Prostate gland (tissue), 2 donors: ENCODE results near the gene RNASE9.

Experiments
- POLR2A ChIP-seq: fragments of 450-650 bp; IDR thresholded peaks from one replicate; pipeline ENCODE4 v1.6.1; 2016; ENCODE audit warnings: antibody characterized with exemption, mild to moderate bottlenecking
- TF ChIP-seq, protein P1 (sequence below), 4 experiments: fragments of 200-600 bp in 2 of 4; fragments of 450-650 bp in 2 of 4; sonication (generic) in 2 of 4; IDR thresholded peaks; 1 replicate in 3 of 4; 2 replicates in 1 of 4; pipeline ENCODE4 v1.5.1; 2016 to 2019; ENCODE audit warnings: antibody characterized with exemption in 4 of 4, mild to moderate bottlenecking in 2 of 4, moderate library complexity in 2 of 4

- TF ChIP-seq, protein P1, sequence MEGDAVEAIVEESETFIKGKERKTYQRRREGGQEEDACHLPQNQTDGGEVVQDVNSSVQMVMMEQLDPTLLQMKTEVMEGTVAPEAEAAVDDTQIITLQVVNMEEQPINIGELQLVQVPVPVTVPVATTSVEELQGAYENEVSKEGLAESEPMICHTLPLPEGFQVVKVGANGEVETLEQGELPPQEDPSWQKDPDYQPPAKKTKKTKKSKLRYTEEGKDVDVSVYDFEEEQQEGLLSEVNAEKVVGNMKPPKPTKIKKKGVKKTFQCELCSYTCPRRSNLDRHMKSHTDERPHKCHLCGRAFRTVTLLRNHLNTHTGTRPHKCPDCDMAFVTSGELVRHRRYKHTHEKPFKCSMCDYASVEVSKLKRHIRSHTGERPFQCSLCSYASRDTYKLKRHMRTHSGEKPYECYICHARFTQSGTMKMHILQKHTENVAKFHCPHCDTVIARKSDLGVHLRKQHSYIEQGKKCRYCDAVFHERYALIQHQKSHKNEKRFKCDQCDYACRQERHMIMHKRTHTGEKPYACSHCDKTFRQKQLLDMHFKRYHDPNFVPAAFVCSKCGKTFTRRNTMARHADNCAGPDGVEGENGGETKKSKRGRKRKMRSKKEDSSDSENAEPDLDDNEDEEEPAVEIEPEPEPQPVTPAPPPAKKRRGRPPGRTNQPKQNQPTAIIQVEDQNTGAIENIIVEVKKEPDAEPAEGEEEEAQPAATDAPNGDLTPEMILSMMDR (IDR thresholded peaks at IDR 0.05), result no peak
- TF ChIP-seq POLR2A, result no peak
These were observed 3.1 kb upstream of the RNASE9 start for GRCh38 chr14:20563971-20564370.
